Panc1 (cell line): ENCODE measurements around the gene PTCD2. TPM values are rescaled to one million over a fixed set of nuclear protein-coding genes. Genes with fewer than 3 reads are reported as not detected.

ENCODE experiments used
- ATAC-seq: fragments of 200-7000 bp; cut with Tn5 transposase; 2 replicates; pipeline ENCODE4 v1.9.1; 2020; ENCODE audit warnings: mild to moderate bottlenecking, moderate library complexity
- BruUV-seq: library from RNA; stranded (reverse); fragments of 400-500 nt; replicated peaks from 2 replicates; lab custom pipeline; 2021; lab: Mats Ljungman, UMichigan
- CTCF ChIA-PET: fragments of 300-600 bp; sonication (Branson Sonifier 250); formaldehyde crosslinking; loops from one replicate; lab custom pipeline; 2022; ENCODE audit warnings: antibody characterized with exemption; lab: Charles Lee
- POLR2A ChIA-PET: fragments of 300-600 bp; sonication (Branson Sonifier 250); formaldehyde crosslinking; loops from one replicate; lab custom pipeline; 2022; ENCODE audit warnings: antibody characterized with exemption; lab: Charles Lee
- DNase-seq: peaks from one replicate; pipeline ENCODE4 v3.0.0-alpha.2; 2010; ENCODE audit warnings: low read depth, low spot score
- H3K27ac ChIP-seq: 2 replicates; pipeline ENCODE4 v1.5.1; 2011; ENCODE audit warnings: mild to moderate bottlenecking, low read length, inconsistent platforms
- H3K27me3 ChIP-seq: fragments of 200-500 bp; sonication (Bioruptor generic); 2 replicates; pipeline ENCODE4 v1.6.0; 2014; ENCODE audit warnings: low read length, inconsistent platforms; ENCODE audit not compliant: control insufficient read depth, insufficient read depth
- H3K36me3 ChIP-seq: fragments of 200-500 bp; sonication (Bioruptor generic); 2 replicates; pipeline ENCODE4 v1.5.1; 2014; ENCODE audit warnings: inconsistent platforms, mild to moderate bottlenecking, low read length, moderate library complexity; ENCODE audit not compliant: control insufficient read depth, insufficient read depth
- H3K4me1 ChIP-seq: 2 replicates; pipeline ENCODE4 v1.5.1; 2011; ENCODE audit warnings: inconsistent platforms, mild to moderate bottlenecking, low read length, moderate library complexity; ENCODE audit not compliant: control insufficient read depth, insufficient read depth
- H3K4me3 ChIP-seq, 2 experiments: 2 replicates each; pipeline ENCODE4 v1.5.1; 2011 to 2012; ENCODE audit warnings: low read depth in 2 of 2, low read length in 2 of 2, mild to moderate bottlenecking in 2 of 2, inconsistent platforms in 1 of 2, moderate library complexity in 1 of 2
- H3K9me3 ChIP-seq: fragments of 200-500 bp; sonication (Bioruptor generic); 2 replicates; pipeline ENCODE4 v1.5.1; 2014; ENCODE audit warnings: low read depth, mild to moderate bottlenecking, inconsistent platforms, low read length, moderate library complexity; ENCODE audit not compliant: control insufficient read depth, insufficient read depth
- POLR2AphosphoS5 ChIP-seq: IDR thresholded peaks from 2 replicates; pipeline ENCODE4 v1.6.1; 2012; ENCODE audit warnings: mild to moderate bottlenecking, low read depth, low read length, moderate library complexity
- SIN3A ChIP-seq: IDR thresholded peaks from 2 replicates; pipeline ENCODE4 v1.6.1; 2012; ENCODE audit warnings: low read depth, mild to moderate bottlenecking, low read length, moderate library complexity, borderline replicate concordance; ENCODE audit not compliant: insufficient read depth
- TCF7L2 ChIP-seq: IDR thresholded peaks from 2 replicates; pipeline ENCODE4 v1.6.1; 2011; ENCODE audit warnings: mild to moderate bottlenecking, low read depth, low read length, inconsistent platforms
- in situ Hi-C: cut with HindIII; loops from 2 replicates; pipeline ENCODE4 v1.10.0; 2016; ENCODE audit warnings: low sequenced_read_pairs, low pct_unique_long_range_greater_than_20kb
- intact Hi-C: fragments of 100-400 bp; cut with micrococcal nuclease; formaldehyde crosslinking; loops from one replicate; pipeline ENCODE4 v1.10.0; 2022; ENCODE audit not compliant: unreplicated experiment
- total RNA-seq: library from RNA; stranded (reverse); gene quantifications from one replicate; pipeline ENCODE4 v1.2.1, GENCODE V29; 2021; ENCODE audit not compliant: unreplicated experiment
- TF ChIP-seq, protein P1 (sequence below), 2 experiments: IDR thresholded peaks; 2 replicates each; pipeline ENCODE4 v1.6.1; 2011 to 2012; ENCODE audit warnings: low read depth in 2 of 2, control low read depth in 1 of 2, low read length in 1 of 2, mild to moderate bottlenecking in 1 of 2, moderate library complexity in 1 of 2; ENCODE audit not compliant: insufficient read depth in 1 of 2
- TF ChIP-seq, protein P2 (sequence below): fragments of 450-650 bp; IDR thresholded peaks from 2 replicates; pipeline ENCODE4 v1.5.1; 2017; ENCODE audit warnings: mild to moderate bottlenecking

Gene PTCD2
- total RNA-seq, 1 experiment from 2014 or later, result 13.0 TPM

DNA sequence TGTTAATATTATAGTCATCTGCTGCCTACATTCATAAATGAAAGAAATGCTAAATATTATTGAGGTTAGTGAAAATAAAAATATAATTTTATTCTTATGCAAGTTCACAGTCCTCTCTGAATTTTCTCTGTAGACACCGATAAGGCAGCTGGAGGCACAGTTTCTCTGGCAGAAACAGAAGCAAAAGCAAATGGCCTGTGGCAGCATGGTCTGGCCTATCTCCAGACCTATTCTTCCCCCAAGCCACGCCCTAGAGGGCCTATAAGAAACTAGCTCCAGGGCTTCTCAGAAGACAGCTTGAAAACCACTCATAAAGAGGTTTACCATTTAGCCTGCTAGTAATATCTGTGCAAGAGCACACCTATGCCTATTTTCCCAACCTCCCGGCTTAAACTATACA, 28.6 kb upstream of the PTCD2 start:
- Histone ChIP-seq H3K27ac (no peak overlapping the region), H3K27me3 (no peaks in the 10 kb centered on the region), H3K4me3 (no peak overlapping the region), H3K36me3 (peaks cover 13% of the 10 kb centered on the region), H3K9me3 (no peaks in the 10 kb centered on the region), H3K4me1 (no peaks in the 10 kb centered on the region)
- in situ Hi-C loops (no loop called here), intact Hi-C loops (no loop called here)
- ChIA-PET CTCF (no interaction called here), POLR2A (interaction anchor here (0.6 kb wide), 1 partner anchor 43 kb away, joined by 6 read pairs; no protein-coding TSS in a partner anchor)
- DNase-seq (no peak), ATAC-seq (no peak)
- TF ChIP-seq TCF7L2, result no peak
- TF ChIP-seq, protein P1, sequence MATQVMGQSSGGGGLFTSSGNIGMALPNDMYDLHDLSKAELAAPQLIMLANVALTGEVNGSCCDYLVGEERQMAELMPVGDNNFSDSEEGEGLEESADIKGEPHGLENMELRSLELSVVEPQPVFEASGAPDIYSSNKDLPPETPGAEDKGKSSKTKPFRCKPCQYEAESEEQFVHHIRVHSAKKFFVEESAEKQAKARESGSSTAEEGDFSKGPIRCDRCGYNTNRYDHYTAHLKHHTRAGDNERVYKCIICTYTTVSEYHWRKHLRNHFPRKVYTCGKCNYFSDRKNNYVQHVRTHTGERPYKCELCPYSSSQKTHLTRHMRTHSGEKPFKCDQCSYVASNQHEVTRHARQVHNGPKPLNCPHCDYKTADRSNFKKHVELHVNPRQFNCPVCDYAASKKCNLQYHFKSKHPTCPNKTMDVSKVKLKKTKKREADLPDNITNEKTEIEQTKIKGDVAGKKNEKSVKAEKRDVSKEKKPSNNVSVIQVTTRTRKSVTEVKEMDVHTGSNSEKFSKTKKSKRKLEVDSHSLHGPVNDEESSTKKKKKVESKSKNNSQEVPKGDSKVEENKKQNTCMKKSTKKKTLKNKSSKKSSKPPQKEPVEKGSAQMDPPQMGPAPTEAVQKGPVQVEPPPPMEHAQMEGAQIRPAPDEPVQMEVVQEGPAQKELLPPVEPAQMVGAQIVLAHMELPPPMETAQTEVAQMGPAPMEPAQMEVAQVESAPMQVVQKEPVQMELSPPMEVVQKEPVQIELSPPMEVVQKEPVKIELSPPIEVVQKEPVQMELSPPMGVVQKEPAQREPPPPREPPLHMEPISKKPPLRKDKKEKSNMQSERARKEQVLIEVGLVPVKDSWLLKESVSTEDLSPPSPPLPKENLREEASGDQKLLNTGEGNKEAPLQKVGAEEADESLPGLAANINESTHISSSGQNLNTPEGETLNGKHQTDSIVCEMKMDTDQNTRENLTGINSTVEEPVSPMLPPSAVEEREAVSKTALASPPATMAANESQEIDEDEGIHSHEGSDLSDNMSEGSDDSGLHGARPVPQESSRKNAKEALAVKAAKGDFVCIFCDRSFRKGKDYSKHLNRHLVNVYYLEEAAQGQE (IDR thresholded peaks at IDR 0.05; ENCODE audit: insufficient read depth in 1 of 2, low read depth in 2 of 2, low read length in 1 of 2), result no peak
- TF ChIP-seq, protein P2, sequence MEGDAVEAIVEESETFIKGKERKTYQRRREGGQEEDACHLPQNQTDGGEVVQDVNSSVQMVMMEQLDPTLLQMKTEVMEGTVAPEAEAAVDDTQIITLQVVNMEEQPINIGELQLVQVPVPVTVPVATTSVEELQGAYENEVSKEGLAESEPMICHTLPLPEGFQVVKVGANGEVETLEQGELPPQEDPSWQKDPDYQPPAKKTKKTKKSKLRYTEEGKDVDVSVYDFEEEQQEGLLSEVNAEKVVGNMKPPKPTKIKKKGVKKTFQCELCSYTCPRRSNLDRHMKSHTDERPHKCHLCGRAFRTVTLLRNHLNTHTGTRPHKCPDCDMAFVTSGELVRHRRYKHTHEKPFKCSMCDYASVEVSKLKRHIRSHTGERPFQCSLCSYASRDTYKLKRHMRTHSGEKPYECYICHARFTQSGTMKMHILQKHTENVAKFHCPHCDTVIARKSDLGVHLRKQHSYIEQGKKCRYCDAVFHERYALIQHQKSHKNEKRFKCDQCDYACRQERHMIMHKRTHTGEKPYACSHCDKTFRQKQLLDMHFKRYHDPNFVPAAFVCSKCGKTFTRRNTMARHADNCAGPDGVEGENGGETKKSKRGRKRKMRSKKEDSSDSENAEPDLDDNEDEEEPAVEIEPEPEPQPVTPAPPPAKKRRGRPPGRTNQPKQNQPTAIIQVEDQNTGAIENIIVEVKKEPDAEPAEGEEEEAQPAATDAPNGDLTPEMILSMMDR, result no peak
- no TSS peak for BruUV-seq

DNA sequence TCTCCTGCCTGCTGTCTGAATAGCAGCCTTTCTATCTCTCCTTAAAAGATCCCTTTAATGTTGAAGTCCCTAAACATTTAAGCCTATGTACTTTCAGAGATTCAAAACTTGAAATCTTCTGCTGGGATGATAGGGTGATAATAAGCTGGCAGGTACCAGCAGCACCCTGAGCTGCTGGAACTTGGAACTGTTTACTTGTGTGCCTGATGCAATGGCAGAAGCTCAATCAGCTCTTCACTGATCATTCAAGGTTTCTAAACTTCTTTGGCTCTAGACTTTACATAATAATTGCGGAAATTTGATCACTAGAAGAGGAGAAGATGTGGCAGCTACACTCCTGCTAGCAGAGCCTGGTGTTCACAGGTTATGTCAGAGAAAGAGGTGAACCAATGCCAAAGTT, 27.8 kb upstream of the PTCD2 start:
- no TSS peak for BruUV-seq
- no peak overlapping the region for H3K27ac ChIP-seq
- peaks cover 13% of the 10 kb centered on the region for H3K36me3 ChIP-seq
- POLR2A ChIA-PET, result no interaction called here
- CTCF ChIA-PET, result no interaction called here
- intact Hi-C loops (no loop called here), in situ Hi-C loops (no loop called here)
- H3K4me1 ChIP-seq, result no peaks in the 10 kb centered on the region
- no peaks in the 10 kb centered on the region for H3K27me3 ChIP-seq
- ATAC-seq (no peak), DNase-seq (no peak)
- H3K4me3 ChIP-seq, result no peak overlapping the region
- H3K9me3 ChIP-seq, result no peaks in the 10 kb centered on the region
- TF ChIP-seq SIN3A, result no peak
- TF ChIP-seq, protein P2, result no peak
- TF ChIP-seq TCF7L2, result no peak
- TF ChIP-seq, protein P1 (IDR thresholded peaks at IDR 0.05; ENCODE audit: insufficient read depth in 1 of 2, low read depth in 2 of 2, low read length in 1 of 2), result no peak
- TF ChIP-seq POLR2AphosphoS5, result no peak
